Tibial nerve (tissue), 4 donors: Measurements from ENCODE around the gene GHITM. TPM values are rescaled to one million over a fixed set of nuclear protein-coding genes. Genes with fewer than 3 reads are reported as not detected.
"Not testable (repeated sequence)": the region's sequence is repeated elsewhere in the genome, so short reads cannot be mapped to it uniquely, and the experiment has no call there.

Experiments
- DNase-seq, 2 donors: peaks; one replicate each; pipeline ENCODE4 v3.0.0-alpha.2; 2019; ENCODE audit warnings: low spot score in 2 of 2
- H3K27ac ChIP-seq, 4 donors: fragments of 200-600 bp; sonication (generic) in 3 of 4; one replicate each; pipeline ENCODE4 v1.5.1; 2017 to 2019; ENCODE audit warnings: mild to moderate bottlenecking in 1 of 4
- H3K27me3 ChIP-seq, 2 donors: fragments of 200-600 bp; sonication (generic) in 1 of 2; one replicate each; pipeline versions ENCODE4 v1.5.1 to v1.6.0; 2017 to 2019
- H3K36me3 ChIP-seq, 3 donors: fragments of 200-600 bp; sonication (generic); one replicate each; pipeline ENCODE4 v1.5.1; 2018 to 2019
- H3K4me1 ChIP-seq, 4 donors: fragments of 200-600 bp; sonication (generic) in 3 of 4; one replicate each; pipeline ENCODE4 v1.5.1; 2017 to 2019
- H3K4me3 ChIP-seq, 4 donors: fragments of 200-600 bp; sonication (generic) in 3 of 4; one replicate each; pipeline ENCODE4 v1.5.1; 2017 to 2019; ENCODE audit warnings: mild to moderate bottlenecking in 1 of 4, moderate library complexity in 1 of 4
- H3K9me3 ChIP-seq, 4 donors: fragments of 200-600 bp; sonication (generic) in 3 of 4; one replicate each; pipeline ENCODE4 v1.5.1; 2017 to 2019
- EP300 ChIP-seq, 2 donors: sonication (generic); formaldehyde crosslinking; IDR thresholded peaks; one replicate each; pipeline ENCODE4 v1.6.1; 2017; ENCODE audit warnings: antibody characterized with exemption in 2 of 2, mild to moderate bottlenecking in 1 of 2
- POLR2A ChIP-seq, 2 donors: fragments of 450-650 bp; IDR thresholded peaks; one replicate each; pipeline ENCODE4 v1.6.1; 2017; ENCODE audit warnings: antibody characterized with exemption in 2 of 2, mild to moderate bottlenecking in 2 of 2, moderate library complexity in 2 of 2
- WGBS, 2 donors: methylation state at CpG; one replicate each; pipeline ENCODE4 v1.1.5; 2018; 5-methylcytosine and 5-hydroxymethylcytosine counted together
- total RNA-seq, 4 donors: library from RNA; depleted of rRNA; stranded (reverse); fragments of >200 nt; gene quantifications; one replicate each; pipeline ENCODE4 v1.1.0, GENCODE V29; 2016
- TF ChIP-seq, protein P1 (sequence below), 5 experiments: fragments of 200-600 bp in 3 of 5; fragments of 450-650 bp in 2 of 5; sonication (generic) in 3 of 5; IDR thresholded peaks; one replicate each; pipeline ENCODE4 v1.5.1; 2016 to 2019; ENCODE audit warnings: antibody characterized with exemption in 5 of 5, mild to moderate bottlenecking in 3 of 5, moderate library complexity in 2 of 5

GHITM gene
- total RNA-seq, 4 donors from 2014 or later, result 77.3 to 150 (median 105) TPM

DNA sequence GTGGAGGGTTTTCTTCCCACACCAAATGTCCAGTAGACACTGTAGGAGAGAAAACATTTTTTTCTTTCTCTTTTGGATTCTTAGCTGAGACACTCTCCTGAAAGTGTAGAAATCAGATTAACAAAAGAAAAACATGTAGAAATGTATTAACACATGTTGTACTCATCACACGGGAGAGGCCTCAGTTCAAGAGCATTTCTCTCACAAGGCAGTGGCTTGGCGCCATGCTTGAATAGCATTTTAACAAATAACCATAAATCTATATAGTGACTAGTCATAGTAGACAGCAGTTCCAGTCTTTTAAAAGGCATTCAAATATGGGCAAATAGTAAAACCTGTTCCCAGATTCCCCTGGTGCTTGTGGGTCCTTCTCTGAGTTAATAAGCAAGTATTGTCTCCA, 38.3 kb upstream of the GHITM start:
- Histone ChIP-seq H3K9me3 (no peaks in the 10 kb centered on the region), H3K4me3 (no peak overlapping the region), H3K27me3 (no peaks in the 10 kb centered on the region), H3K27ac (no peak overlapping the region), H3K4me1 (peaks cover 0 to 8% (median 0%) of the 10 kb centered on the region in 4 donors), H3K36me3 (no peaks in the 10 kb centered on the region)
- WGBS, 2 donors, result 71 to 72% methylated on average over 2 of the region's 2 CpGs
- DNase-seq, result no peak
- TF ChIP-seq, protein P1, sequence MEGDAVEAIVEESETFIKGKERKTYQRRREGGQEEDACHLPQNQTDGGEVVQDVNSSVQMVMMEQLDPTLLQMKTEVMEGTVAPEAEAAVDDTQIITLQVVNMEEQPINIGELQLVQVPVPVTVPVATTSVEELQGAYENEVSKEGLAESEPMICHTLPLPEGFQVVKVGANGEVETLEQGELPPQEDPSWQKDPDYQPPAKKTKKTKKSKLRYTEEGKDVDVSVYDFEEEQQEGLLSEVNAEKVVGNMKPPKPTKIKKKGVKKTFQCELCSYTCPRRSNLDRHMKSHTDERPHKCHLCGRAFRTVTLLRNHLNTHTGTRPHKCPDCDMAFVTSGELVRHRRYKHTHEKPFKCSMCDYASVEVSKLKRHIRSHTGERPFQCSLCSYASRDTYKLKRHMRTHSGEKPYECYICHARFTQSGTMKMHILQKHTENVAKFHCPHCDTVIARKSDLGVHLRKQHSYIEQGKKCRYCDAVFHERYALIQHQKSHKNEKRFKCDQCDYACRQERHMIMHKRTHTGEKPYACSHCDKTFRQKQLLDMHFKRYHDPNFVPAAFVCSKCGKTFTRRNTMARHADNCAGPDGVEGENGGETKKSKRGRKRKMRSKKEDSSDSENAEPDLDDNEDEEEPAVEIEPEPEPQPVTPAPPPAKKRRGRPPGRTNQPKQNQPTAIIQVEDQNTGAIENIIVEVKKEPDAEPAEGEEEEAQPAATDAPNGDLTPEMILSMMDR (IDR thresholded peaks at IDR 0.05), result no peak
- TF ChIP-seq EP300 (IDR thresholded peaks at IDR 0.05), result no peak
- no peak for TF ChIP-seq POLR2A (IDR thresholded peaks at IDR 0.05)

DNA sequence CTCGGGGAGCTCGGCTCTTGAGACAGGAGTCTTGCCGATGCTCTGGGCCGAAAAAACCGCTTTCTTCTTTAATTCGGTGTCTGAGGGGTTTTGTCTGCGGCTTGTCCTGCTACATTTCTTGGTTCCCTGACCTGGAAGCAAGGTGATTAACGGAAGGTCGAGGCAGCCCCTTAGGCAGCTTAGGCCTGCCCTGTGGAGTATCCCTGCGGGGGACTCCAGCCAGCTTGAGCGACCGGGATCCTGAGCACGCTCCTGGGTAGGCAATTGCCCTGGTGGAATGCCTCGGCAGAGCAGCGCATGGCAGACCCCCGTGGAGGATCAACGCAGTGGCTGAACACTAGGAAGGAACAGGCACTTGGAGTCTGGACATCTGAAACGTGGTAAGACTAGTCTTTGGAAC, 30.5 kb upstream of the GHITM start:
- Histone ChIP-seq H3K4me1 (no peaks in the 10 kb centered on the region), H3K36me3 (no peaks in the 10 kb centered on the region), H3K4me3 (no peak overlapping the region), H3K27ac (no peak overlapping the region), H3K9me3 (no peaks in the 10 kb centered on the region), H3K27me3 (no peaks in the 10 kb centered on the region)
- DNase-seq, result no peak
- no peak for TF ChIP-seq EP300 (IDR thresholded peaks at IDR 0.05)
- 86 to 92% methylated on average over 17 to 18 of the region's 18 CpGs for WGBS, 2 donors

DNA sequence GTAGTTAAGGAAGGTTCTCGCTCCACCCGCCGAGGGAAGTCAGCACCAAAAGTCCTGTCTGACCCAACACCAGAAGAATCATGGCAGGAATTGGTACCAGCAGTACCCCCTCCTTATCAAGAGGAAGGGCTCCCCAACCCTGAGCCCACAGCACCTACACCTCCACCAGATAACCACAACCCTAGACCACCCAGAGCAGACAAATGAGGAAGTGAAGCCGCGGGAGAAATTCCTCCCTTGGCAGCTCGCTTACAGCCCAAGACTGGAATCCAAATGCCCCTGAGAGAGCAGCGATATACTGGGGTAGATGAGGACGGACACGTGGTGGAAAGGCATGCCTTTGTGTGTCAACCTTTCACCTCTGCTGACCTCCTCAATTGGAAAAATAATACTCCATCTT, 29.5 kb upstream of the GHITM start:
- H3K27me3 ChIP-seq, DNase-seq, H3K4me1 ChIP-seq, H3K27ac ChIP-seq, H3K4me3 ChIP-seq, H3K36me3 ChIP-seq, H3K9me3 ChIP-seq: not testable (repeated sequence)
- WGBS, 2 donors, result 74 to 78% methylated on average over 9 of the region's 9 CpGs

DNA sequence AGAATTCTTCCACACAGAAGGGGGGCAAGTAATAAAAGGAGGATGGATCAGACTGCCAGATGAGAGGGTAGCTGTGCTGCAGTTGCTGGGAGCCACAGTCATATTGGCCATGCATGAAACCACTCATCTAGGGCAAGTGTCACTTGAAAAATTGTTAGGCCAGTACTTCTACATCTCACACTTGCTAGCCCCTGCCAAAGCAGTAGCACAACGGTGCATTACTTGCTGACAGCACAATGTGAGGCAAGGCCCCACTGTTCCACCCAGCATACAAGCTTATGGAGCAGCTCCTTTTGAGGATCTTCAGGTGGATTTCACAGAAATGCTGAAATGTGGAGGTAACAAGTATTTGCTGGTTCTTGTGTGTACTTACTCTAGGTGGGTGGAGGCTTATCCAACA, 25.8 kb upstream of the GHITM start:
- not testable (repeated sequence) for H3K4me3 ChIP-seq, H3K27ac ChIP-seq, DNase-seq, H3K9me3 ChIP-seq, H3K4me1 ChIP-seq, H3K27me3 ChIP-seq, H3K36me3 ChIP-seq
- 60 to 79% methylated on average over 1 of the region's 1 CpG for WGBS, 2 donors

DNA sequence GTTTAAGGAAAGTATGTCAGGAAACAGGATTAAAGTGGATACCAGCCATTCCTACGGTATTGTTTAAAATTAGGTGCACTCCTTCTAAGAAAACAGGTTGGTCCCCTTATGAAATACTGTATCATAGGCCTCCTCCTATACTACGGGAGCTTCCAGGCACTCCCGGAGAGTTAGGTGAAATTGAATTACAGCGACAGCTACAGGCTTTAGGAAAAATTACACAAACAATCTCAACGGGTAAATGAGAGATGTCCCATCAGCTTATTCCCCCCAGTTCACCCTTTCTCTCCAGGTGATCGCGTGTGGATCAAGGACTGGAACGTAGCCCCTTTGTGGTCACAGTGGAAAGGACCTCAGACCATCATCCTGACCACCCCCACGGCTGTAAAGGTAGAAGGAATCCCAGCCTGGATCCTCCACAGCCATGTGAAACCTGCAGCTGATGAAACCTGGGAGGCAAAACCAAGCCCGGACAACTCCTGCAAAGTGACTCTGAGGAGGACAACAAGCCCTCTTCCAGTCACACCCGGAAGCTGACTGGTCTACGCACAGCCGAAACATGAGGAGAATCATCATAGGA, 25.1 kb upstream of the GHITM start:
- Histone ChIP-seq H3K36me3 (no peaks in the 10 kb centered on the region), H3K27me3 (no peaks in the 10 kb centered on the region), H3K9me3 (no peaks in the 10 kb centered on the region), H3K4me1 (no peaks in the 10 kb centered on the region), H3K4me3 (no peak overlapping the region), H3K27ac (no peak overlapping the region)
- TF ChIP-seq, protein P1 (IDR thresholded peaks at IDR 0.05), result peak in 1 of 5 experiments; percentile 17
- TF ChIP-seq EP300 (IDR thresholded peaks at IDR 0.05), result no peak
- 50 to 55% methylated on average over 13 of the region's 13 CpGs for WGBS, 2 donors
- no peak for DNase-seq

DNA sequence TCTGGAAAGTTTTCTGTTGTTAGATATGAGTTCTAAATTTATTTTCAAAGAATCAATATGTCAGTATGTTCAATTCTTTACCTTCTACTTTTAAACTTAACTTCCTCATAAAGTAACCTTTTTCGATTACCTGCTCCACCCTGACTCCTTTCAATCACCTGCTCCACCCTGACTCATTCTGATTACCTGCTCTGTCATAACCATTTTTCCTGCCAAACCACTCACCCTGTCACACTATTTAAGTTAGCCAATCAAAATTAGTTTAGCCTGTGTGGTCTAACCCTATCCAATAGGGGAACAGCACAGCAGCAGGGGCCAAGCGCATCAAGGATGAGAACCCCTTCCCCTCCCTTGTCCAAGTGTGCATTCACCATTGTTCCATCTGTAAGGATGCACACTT, 22.1 kb upstream of the GHITM start:
- not testable (repeated sequence) for H3K27ac ChIP-seq, H3K4me1 ChIP-seq, H3K4me3 ChIP-seq, H3K9me3 ChIP-seq, H3K27me3 ChIP-seq, DNase-seq, H3K36me3 ChIP-seq
- WGBS, 2 donors, result 84 to 97% methylated on average over 2 of the region's 2 CpGs

DNA sequence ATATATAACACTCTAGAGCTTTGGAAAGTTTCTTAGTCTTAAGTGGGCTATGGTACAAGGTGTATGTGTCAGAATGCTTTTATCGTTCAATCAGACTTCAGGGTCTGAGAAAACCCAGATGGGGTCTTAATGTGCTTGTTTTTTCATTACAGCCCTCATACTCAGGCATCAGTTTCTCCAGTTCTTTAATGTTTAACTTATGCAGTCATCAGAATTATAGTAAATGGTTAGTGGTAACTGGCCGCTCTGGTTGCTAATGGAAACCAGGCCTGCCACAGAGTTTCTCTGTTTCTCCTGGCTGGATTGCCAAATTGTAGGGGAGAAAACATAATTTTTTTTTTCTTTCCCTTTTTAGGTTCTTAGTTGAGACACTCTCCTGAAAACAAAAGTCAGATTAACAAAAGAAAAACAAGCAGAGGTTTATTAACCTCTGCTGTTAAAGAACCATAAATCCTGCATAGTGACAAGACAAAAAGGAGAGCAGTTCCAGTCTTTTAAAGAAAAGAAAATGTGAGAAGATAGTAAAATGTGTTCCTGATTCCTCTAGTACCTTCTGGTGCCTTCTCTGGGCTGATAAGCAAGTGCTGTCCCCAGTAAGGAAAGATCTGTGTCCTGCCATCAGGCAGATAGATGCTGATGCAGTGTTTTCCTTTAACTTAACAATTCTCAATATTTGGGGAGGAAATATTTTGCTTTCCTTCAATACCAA, 21.5 kb upstream of the GHITM start:
- Histone ChIP-seq H3K4me1 (no peaks in the 10 kb centered on the region), H3K9me3 (no peaks in the 10 kb centered on the region), H3K4me3 (no peak overlapping the region), H3K27ac (no peak overlapping the region), H3K27me3 (no peaks in the 10 kb centered on the region), H3K36me3 (no peaks in the 10 kb centered on the region)
- 41 to 57% methylated on average over 2 of the region's 2 CpGs for WGBS, 2 donors
- DNase-seq, result no peak
- TF ChIP-seq POLR2A (IDR thresholded peaks at IDR 0.05), result no peak
- TF ChIP-seq, protein P1 (IDR thresholded peaks at IDR 0.05), result no peak
- TF ChIP-seq EP300 (IDR thresholded peaks at IDR 0.05), result no peak
